ENCODE results near the gene EXOC7.

DNA sequence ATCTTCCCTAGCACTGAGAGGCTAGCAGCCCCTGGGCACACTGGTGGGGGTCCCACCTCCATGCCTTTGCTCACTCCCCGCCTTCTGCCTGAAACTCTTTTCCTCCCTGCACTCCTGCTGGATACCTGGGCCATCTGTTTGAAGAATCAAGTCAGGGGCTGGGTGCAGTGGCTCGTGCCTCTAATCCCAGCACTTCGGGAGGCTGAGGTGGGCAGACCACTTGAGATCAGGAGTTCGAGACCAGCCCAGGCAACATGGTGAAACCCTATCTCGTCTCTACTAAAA, 21.7 kb upstream of the EXOC7 start:
- TF ChIP-seq, protein P1, sequence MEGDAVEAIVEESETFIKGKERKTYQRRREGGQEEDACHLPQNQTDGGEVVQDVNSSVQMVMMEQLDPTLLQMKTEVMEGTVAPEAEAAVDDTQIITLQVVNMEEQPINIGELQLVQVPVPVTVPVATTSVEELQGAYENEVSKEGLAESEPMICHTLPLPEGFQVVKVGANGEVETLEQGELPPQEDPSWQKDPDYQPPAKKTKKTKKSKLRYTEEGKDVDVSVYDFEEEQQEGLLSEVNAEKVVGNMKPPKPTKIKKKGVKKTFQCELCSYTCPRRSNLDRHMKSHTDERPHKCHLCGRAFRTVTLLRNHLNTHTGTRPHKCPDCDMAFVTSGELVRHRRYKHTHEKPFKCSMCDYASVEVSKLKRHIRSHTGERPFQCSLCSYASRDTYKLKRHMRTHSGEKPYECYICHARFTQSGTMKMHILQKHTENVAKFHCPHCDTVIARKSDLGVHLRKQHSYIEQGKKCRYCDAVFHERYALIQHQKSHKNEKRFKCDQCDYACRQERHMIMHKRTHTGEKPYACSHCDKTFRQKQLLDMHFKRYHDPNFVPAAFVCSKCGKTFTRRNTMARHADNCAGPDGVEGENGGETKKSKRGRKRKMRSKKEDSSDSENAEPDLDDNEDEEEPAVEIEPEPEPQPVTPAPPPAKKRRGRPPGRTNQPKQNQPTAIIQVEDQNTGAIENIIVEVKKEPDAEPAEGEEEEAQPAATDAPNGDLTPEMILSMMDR (IDR thresholded peaks at IDR 0.05) = no peak
- no peak for TF ChIP-seq POLR2A (IDR thresholded peaks at IDR 0.05)
